ENCODE data around the gene UGT1A5.
"Not testable (repeated sequence)": the region's sequence is repeated elsewhere in the genome, so short reads cannot be mapped to it uniquely, and the experiment has no call there.

UGT1A5 gene

GRCh38 chr2:233693963-233694362 lies 18.7 kb upstream of the UGT1A5 start:
- no peak for DNase-seq (ENCODE audit: low read depth)

GRCh38 chr2:233698740-233699139 lies 14.0 kb upstream of the UGT1A5 start:
- DNase-seq (ENCODE audit: low read depth): no peak

- no peak for DNase-seq (ENCODE audit: low read depth)
These were observed 13.2 kb upstream of the UGT1A5 start for GRCh38 chr2:233699424-233700027.

GRCh38 chr2:233700028-233700635 lies 12.6 kb upstream of the UGT1A5 start:
- DNase-seq (ENCODE audit: low read depth): no peak

- not testable (repeated sequence) for DNase-seq (ENCODE audit: low read depth)
These were observed 11.9 kb upstream of the UGT1A5 start for GRCh38 chr2:233700842-233701241.

GRCh38 chr2:233702238-233702637 lies 10.5 kb upstream of the UGT1A5 start:
- no peak for DNase-seq (ENCODE audit: low read depth)

GRCh38 chr2:233705911-233706506 lies 6.7 kb upstream of the UGT1A5 start:
- DNase-seq (ENCODE audit: low read depth): no peak

- no peak for DNase-seq (ENCODE audit: low read depth)
These were observed 6.0 kb upstream of the UGT1A5 start for GRCh38 chr2:233706720-233707119.

- DNase-seq (ENCODE audit: low read depth): no peak
These were observed 4.6 kb upstream of the UGT1A5 start for GRCh38 chr2:233707940-233708644.

- DNase-seq (ENCODE audit: low read depth): no peak
These were observed 3.8 kb upstream of the UGT1A5 start for GRCh38 chr2:233708942-233709341.

- DNase-seq (ENCODE audit: low read depth): peak; percentile 30
These were observed 1.2 kb upstream of the UGT1A5 start for GRCh38 chr2:233711312-233712008.

GRCh38 chr2:233713262-233713615 lies 532 bp downstream of the UGT1A5 start:
- DNase-seq (ENCODE audit: low read depth): no peak

- DNase-seq (ENCODE audit: low read depth): no peak
These were observed 1.4 kb downstream of the UGT1A5 start for GRCh38 chr2:233714121-233714520.

- no peak for DNase-seq (ENCODE audit: low read depth)
These were observed 5.8 kb downstream of the UGT1A5 start, which contains the start of gene UGT1A4 for GRCh38 chr2:233718552-233718951. Gene UGT1A4 (plus strand): TSS chr2:233718736. CDS start chr2:233718821, 85 bp downstream.

GRCh38 chr2:233728723-233729301 lies 16.1 kb downstream of the UGT1A5 start, which contains the start of gene UGT1A3:
Gene UGT1A3 (plus strand): TSS chr2:233729042. CDS start chr2:233729127, 85 bp downstream.
- DNase-seq (ENCODE audit: low read depth): no peak

- DNase-seq (ENCODE audit: low read depth): not testable (repeated sequence)
These were observed 24.4 kb downstream of the UGT1A5 start for GRCh38 chr2:233736868-233737653.

GRCh38 chr2:233740870-233741269 lies 28.2 kb downstream of the UGT1A5 start:
- DNase-seq (ENCODE audit: low read depth): no peak

GRCh38 chr2:233743464-233744259 lies 31.0 kb downstream of the UGT1A5 start:
- no peak for DNase-seq (ENCODE audit: low read depth)

- no peak for DNase-seq (ENCODE audit: low read depth)
These were observed 32.5 kb downstream of the UGT1A5 start for GRCh38 chr2:233745073-233745755.

GRCh38 chr2:233745838-233746237 lies 33.1 kb downstream of the UGT1A5 start:
- not testable (repeated sequence) for DNase-seq (ENCODE audit: low read depth)
